Subcutaneous adipose tissue (tissue), 4 donors: Measurements from ENCODE around the gene PDXK. TPM values are rescaled to one million over a fixed set of nuclear protein-coding genes. Genes with fewer than 3 reads are reported as not detected.

Experiments used
- total RNA-seq, 4 donors: library from RNA; depleted of rRNA; stranded (reverse); fragments of >200 nt; gene quantifications; one replicate each; pipeline ENCODE4 v1.1.0, GENCODE V29; 2016
- TF ChIP-seq, protein P1 (sequence below): fragments of 450-650 bp; IDR thresholded peaks from one replicate; pipeline ENCODE4 v1.5.1; 2016; ENCODE audit warnings: low read depth, mild to moderate bottlenecking, control low read depth, antibody characterized with exemption, moderate library complexity

The PDXK gene
- total RNA-seq, 4 donors from 2014 or later = 63.6 to 261 (median 72.6) TPM

DNA sequence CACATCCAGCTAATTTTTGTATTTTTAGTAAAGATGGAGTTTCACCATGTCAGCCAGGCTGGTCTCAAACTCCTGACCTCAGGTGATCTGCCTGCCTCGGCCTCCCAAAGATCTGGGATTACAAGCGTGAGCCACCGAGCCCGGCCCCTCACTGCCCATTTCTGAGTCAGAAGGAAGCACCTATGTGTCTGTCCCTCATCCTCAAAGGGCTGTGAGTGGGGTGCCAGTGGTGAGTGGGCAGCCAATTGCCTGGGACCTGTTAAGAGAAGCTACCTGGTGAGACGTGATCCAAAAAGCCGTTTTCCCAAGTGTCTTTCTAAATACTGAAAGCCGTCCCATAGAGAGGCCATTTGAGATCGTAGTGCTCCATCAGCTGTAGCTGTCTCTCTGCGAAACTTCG is 27.1 kb upstream of the PDXK start:
- TF ChIP-seq, protein P1, sequence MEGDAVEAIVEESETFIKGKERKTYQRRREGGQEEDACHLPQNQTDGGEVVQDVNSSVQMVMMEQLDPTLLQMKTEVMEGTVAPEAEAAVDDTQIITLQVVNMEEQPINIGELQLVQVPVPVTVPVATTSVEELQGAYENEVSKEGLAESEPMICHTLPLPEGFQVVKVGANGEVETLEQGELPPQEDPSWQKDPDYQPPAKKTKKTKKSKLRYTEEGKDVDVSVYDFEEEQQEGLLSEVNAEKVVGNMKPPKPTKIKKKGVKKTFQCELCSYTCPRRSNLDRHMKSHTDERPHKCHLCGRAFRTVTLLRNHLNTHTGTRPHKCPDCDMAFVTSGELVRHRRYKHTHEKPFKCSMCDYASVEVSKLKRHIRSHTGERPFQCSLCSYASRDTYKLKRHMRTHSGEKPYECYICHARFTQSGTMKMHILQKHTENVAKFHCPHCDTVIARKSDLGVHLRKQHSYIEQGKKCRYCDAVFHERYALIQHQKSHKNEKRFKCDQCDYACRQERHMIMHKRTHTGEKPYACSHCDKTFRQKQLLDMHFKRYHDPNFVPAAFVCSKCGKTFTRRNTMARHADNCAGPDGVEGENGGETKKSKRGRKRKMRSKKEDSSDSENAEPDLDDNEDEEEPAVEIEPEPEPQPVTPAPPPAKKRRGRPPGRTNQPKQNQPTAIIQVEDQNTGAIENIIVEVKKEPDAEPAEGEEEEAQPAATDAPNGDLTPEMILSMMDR = no peak

DNA sequence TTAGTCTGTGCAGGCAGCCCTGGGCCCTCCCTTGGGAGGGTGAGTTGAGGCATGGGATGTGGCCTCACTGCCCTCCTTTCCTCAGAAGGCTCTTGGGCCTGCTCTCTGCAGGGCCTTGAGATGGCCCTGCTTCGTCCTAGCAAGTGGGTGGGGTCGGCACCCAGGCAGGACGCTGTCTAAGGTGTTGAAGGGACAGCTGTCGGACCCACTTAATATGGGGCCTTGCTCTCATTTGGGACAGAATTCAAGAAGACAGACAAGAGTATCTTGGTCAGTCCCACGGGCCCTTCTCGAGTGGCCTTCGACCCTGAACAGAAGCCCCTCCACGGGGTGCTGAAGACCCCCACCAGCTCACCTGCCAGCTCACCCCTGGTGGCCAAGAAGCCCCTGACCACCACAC is 26.0 kb upstream of the PDXK start:
- TF ChIP-seq, protein P1 = no peak

DNA sequence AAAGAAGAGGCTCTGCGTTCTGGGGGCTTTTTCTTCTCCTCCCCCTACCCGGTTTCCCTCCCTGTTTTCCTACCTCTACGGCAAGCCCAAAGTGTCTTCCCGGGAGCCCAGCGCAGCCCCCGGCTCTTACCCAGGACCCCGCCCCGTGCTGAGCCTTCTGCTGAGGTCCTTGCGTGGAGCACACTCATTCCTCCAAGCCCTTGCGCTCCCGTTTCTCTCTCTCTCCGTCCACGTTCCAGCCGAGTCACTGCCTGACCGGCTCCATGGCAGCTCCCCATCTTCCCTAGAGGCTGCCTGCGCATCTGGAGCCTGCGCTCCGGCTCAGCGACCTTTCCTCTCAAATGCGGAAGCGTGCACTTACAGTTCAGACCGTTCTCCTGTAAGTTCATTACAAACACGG is 24.9 kb upstream of the PDXK start:
- TF ChIP-seq, protein P1 = no peak

DNA sequence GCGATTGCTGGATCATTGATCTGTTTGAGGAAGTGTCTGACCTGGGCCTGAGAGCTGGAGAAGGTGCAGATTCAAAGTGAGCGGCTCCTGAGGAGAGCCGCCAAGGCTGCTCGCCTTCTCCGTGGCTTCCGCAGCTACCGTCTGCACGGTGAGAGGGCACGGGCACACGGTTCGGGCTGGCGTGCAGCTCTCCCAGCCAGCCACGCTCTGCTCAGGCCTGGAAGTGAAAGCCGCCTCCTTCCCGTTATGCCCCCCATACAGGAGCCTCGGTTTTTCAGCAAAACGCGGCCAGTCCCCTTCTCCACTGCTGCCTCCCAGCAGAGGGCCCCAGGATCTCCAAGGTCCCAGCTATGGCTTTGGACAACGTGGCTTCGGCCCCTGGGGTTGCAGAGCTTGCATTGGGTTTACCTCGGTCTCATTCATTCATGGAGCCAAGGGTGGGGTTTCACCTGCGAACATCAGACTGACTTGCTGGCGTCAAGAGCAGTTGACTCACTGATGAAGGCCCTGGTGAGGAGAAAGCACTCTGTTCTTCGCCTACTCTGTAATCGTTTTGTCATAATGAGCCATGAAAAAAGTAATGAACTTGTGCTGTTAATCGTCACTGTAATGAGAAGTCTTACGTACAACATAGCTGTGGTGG is 24.4 kb upstream of the PDXK start:
- TF ChIP-seq, protein P1 = no peak

DNA sequence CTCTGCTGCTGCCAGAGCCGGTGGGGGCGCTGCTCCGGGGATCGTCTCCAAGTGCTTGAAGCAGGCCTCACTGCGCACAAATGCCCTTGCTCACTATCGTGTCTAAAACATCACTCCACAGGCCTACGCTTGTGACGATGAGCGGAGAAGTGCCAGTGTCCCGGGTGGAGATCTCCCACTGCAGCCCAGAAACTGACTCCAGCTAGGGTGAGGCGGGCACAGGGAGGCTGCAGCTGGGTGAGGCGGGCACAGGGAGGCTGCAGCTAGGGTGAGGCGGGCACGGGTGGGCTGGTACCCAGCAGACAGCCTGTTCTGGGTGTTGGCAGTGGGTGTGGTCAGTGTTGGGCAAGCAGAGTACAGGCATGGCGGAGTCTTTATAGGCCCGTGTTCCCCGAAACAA is 22.7 kb upstream of the PDXK start:
- TF ChIP-seq, protein P1 = no peak

DNA sequence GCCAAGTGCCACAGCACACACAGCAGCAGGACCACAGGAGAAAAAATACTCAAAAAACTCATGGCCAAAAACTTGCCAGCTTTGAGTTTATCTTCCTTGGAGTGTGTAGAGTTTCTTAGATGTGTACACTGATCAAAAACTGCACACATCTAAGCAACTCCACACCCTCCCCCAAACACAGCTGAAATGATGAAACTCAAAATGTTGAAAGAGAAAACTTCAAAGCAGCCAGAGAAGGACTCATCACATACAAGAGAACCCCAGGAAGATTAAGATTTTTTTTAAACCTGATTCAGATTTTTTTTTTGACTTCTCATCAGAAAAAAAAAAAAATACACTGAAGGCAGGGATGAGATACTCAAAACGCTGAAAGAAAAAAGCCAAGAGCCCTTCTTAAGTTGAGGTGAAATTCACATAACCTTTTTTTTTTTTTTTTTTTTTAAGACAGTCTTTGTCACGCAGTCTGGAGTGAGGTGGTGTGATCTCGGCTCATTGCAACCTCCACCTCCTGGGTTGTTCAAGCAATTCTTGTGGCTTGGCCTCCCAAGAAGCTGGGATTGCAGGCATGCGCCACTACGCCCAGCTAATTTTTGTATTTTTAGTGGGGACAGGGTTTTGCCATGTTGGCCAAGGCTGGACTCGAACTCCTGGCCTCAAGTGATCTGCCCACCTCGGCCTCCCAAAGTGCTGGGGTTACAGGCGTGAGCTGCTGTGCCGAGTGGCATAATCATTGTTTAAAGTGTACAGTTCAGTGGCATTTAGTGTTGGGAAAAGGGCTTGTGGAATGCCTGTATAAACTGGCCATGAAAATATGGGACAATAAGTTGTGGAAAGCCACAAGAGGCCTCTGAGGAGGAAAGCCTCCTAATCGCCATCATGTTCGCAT is 20.9 kb upstream of the PDXK start:
- TF ChIP-seq, protein P1 = no peak

DNA sequence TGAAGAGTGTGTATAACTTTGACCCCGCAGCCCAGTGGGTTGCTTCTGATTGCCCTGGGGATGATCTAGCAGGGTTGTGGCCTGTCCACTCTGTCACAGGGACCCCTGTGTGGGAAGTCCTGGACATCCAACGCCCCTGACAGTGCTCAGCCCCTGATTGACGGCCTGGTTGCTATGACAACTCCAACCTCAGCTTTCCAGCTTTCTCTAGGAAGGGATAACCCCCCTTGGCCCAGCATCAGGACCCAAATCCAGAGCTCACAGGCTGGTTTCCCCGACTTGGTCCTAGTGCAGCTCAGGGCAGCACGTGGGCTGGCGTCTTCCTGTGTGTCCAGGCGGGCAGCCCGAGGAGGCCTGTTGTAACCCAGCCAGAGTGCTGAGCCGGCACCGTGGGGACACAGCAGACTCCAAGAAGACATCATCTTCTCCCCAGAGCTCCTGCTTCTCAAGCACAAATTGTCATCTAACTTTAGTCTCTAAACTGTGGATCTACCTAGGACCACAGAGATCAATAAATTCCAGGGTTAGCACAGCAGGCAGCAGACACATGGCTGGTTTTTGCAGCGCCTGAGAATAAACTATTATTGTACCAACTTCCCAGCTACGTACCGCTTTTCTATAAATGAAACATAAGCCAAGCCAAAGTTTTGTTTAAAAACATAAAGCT is 18.9 kb upstream of the PDXK start:
- TF ChIP-seq, protein P1 = no peak
